ENCODE results near the gene PHF12.

The PHF12 gene

GRCh38 chr17:28942925-28943324 lies 8.4 kb downstream of the PHF12 start:
- no peak overlapping the region for H3K4me3 ChIP-seq (ENCODE audit: low read length)
- H2AFZ ChIP-seq (ENCODE audit: low read depth, low read length) = no peak overlapping the region
- H3K4me2 ChIP-seq (ENCODE audit: low read length) = no peak overlapping the region
- H3K9ac ChIP-seq (ENCODE audit: low read length) = no peak overlapping the region
- peaks cover 99% of the 10 kb centered on the region for H4K20me1 ChIP-seq (ENCODE audit: insufficient read depth, low read length)
- no peaks in the 10 kb centered on the region for H3K9me3 ChIP-seq (ENCODE audit: insufficient read depth, low read length)
- no peak overlapping the region for H3K27ac ChIP-seq (ENCODE audit: low read length)
- peaks cover 31% of the 10 kb centered on the region for H3K4me1 ChIP-seq (ENCODE audit: low read length)
- H3K79me2 ChIP-seq (ENCODE audit: low read length) = peaks cover 100% of the 10 kb centered on the region
- H3K27me3 ChIP-seq (ENCODE audit: low read depth, low read length) = no peaks in the 10 kb centered on the region
- TF ChIP-seq CTCF (IDR thresholded peaks at IDR 0.05; ENCODE audit: low read depth, low read length) (no peak), EZH2phosphoT487 (IDR thresholded peaks at IDR 0.05; ENCODE audit: low read depth) (no peak)
- peaks cover 77% of the 10 kb centered on the region for H3K36me3 ChIP-seq (replicated peaks; ENCODE audit: low read depth, low read length)

- H3K36me3 ChIP-seq (replicated peaks; ENCODE audit: low read depth, low read length) = peaks cover 73% of the 10 kb centered on the region
- H3K9ac ChIP-seq (ENCODE audit: low read length) = no peak overlapping the region
- H3K4me1 ChIP-seq (ENCODE audit: low read length) = peaks cover 16% of the 10 kb centered on the region
- no peak overlapping the region for H2AFZ ChIP-seq (ENCODE audit: low read depth, low read length)
- no peaks in the 10 kb centered on the region for H3K27me3 ChIP-seq (ENCODE audit: low read depth, low read length)
- no peak overlapping the region for H3K4me2 ChIP-seq (ENCODE audit: low read length)
- H3K4me3 ChIP-seq (ENCODE audit: low read length) = no peak overlapping the region
- H4K20me1 ChIP-seq (ENCODE audit: insufficient read depth, low read length) = peaks cover 99% of the 10 kb centered on the region
- peaks cover 100% of the 10 kb centered on the region for H3K79me2 ChIP-seq (ENCODE audit: low read length)
- H3K9me3 ChIP-seq (ENCODE audit: insufficient read depth, low read length) = no peaks in the 10 kb centered on the region
- H3K27ac ChIP-seq (ENCODE audit: low read length) = no peak overlapping the region
- no peak for TF ChIP-seq CTCF (IDR thresholded peaks at IDR 0.05; ENCODE audit: low read depth, low read length)
These were observed 10.1 kb downstream of the PHF12 start for GRCh38 chr17:28941251-28941650.

- Histone ChIP-seq H3K79me2 (ENCODE audit: low read length) (peaks cover 100% of the 10 kb centered on the region), H3K4me1 (ENCODE audit: low read length) (peaks cover 10% of the 10 kb centered on the region), H3K9ac (ENCODE audit: low read length) (no peak overlapping the region), H3K4me2 (ENCODE audit: low read length) (no peak overlapping the region), H3K36me3 (replicated peaks; ENCODE audit: low read depth, low read length) (peaks cover 74% of the 10 kb centered on the region), H3K27ac (ENCODE audit: low read length) (no peak overlapping the region), H4K20me1 (ENCODE audit: insufficient read depth, low read length) (peaks cover 99% of the 10 kb centered on the region), H3K27me3 (ENCODE audit: low read depth, low read length) (no peaks in the 10 kb centered on the region), H2AFZ (ENCODE audit: low read depth, low read length) (no peak overlapping the region), H3K4me3 (ENCODE audit: low read length) (no peak overlapping the region), H3K9me3 (ENCODE audit: insufficient read depth, low read length) (no peaks in the 10 kb centered on the region)
- TF ChIP-seq EZH2phosphoT487 (IDR thresholded peaks at IDR 0.05; ENCODE audit: low read depth) (no peak), CTCF (IDR thresholded peaks at IDR 0.05; ENCODE audit: low read depth, low read length) (no peak)
These were observed 10.6 kb downstream of the PHF12 start for GRCh38 chr17:28940675-28941074.

- H3K9ac ChIP-seq (ENCODE audit: low read length) = no peak overlapping the region
- TF ChIP-seq EZH2phosphoT487 (IDR thresholded peaks at IDR 0.05; ENCODE audit: low read depth) (no peak), CTCF (IDR thresholded peaks at IDR 0.05; ENCODE audit: low read depth, low read length) (no peak)
- H3K36me3 ChIP-seq (replicated peaks; ENCODE audit: low read depth, low read length) = peaks cover 73% of the 10 kb centered on the region
- H3K4me1 ChIP-seq (ENCODE audit: low read length) = peaks cover 5% of the 10 kb centered on the region
- H4K20me1 ChIP-seq (ENCODE audit: insufficient read depth, low read length) = peaks cover 98% of the 10 kb centered on the region
- no peak overlapping the region for H3K27ac ChIP-seq (ENCODE audit: low read length)
- H3K4me3 ChIP-seq (ENCODE audit: low read length) = no peak overlapping the region
- no peak overlapping the region for H2AFZ ChIP-seq (ENCODE audit: low read depth, low read length)
- H3K79me2 ChIP-seq (ENCODE audit: low read length) = peaks cover 100% of the 10 kb centered on the region
- no peaks in the 10 kb centered on the region for H3K9me3 ChIP-seq (ENCODE audit: insufficient read depth, low read length)
- H3K4me2 ChIP-seq (ENCODE audit: low read length) = no peak overlapping the region
- no peaks in the 10 kb centered on the region for H3K27me3 ChIP-seq (ENCODE audit: low read depth, low read length)
These were observed 11.2 kb downstream of the PHF12 start for GRCh38 chr17:28940142-28940541.

Measured in OCI-LY3 (cell line).